Uterus (tissue), 2 donors: ENCODE measurements around the gene RAB4B.

Source experiments
- POLR2A ChIP-seq, 2 donors: fragments of 450-650 bp; IDR thresholded peaks; one replicate each; pipeline ENCODE4 v1.6.1; 2016; ENCODE audit warnings: antibody characterized with exemption in 2 of 2, mild to moderate bottlenecking in 1 of 2, moderate library complexity in 1 of 2
- TF ChIP-seq, protein P1 (sequence below), 4 experiments: fragments of 200-600 bp in 2 of 4; fragments of 450-650 bp in 2 of 4; sonication (generic) in 2 of 4; IDR thresholded peaks; one replicate each; pipeline ENCODE4 v1.5.1; 2016 to 2019; ENCODE audit warnings: antibody characterized with exemption in 4 of 4, mild to moderate bottlenecking in 2 of 4, moderate library complexity in 1 of 4

DNA sequence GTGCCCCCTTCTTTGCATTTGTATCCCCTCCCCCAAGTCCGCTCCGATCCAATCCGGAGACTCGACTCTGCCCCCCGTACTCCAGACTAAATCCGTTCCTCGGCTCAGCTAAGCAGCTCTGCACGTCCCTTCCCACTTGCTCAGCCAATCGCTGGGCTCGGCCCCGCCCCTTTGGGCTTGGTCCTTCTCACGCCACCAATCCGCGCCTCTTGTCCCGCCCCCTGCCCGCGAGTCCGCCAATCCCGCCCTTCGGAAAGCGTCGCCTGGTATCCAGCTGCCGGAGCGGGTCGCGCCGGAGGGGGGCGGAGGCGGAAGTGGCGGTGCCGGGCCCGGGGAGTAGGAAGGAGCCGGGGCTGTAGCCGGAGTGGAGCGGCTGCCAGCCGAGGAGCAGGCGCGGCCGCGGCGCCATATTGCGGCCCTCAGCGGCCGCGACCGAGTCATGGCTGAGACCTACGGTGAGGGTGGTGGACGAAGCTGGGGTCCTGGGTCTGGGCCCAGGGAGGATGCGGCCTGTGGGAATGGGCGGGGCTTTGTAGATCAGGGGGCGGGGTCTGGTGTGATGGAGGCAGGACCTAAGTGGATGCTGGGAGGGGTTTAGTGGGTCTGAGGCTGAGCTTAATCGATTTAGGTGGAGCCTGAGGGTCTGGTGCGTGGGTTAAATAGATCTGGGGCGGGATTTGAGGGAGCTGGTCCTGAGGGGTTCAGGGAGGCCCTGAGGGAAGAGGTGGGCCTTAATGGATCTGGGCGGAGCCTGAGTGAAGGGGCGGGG lies at the start of gene RAB4B:
- TF ChIP-seq, protein P1, sequence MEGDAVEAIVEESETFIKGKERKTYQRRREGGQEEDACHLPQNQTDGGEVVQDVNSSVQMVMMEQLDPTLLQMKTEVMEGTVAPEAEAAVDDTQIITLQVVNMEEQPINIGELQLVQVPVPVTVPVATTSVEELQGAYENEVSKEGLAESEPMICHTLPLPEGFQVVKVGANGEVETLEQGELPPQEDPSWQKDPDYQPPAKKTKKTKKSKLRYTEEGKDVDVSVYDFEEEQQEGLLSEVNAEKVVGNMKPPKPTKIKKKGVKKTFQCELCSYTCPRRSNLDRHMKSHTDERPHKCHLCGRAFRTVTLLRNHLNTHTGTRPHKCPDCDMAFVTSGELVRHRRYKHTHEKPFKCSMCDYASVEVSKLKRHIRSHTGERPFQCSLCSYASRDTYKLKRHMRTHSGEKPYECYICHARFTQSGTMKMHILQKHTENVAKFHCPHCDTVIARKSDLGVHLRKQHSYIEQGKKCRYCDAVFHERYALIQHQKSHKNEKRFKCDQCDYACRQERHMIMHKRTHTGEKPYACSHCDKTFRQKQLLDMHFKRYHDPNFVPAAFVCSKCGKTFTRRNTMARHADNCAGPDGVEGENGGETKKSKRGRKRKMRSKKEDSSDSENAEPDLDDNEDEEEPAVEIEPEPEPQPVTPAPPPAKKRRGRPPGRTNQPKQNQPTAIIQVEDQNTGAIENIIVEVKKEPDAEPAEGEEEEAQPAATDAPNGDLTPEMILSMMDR (IDR thresholded peaks at IDR 0.05), result peak in 2 of 4 experiments; percentile 39 to 42
- peak; percentile 76 to 84 for TF ChIP-seq POLR2A (IDR thresholded peaks at IDR 0.05)
